ENCODE measurements around the gene LRRN4CL. TPM values are rescaled to one million over a fixed set of nuclear protein-coding genes. Genes with fewer than 3 reads are reported as not detected.

Gene LRRN4CL
- total and polyA plus RNA-seq, 9 of the 15 experiments (the other 6 are each of a cell fraction or from before 2014, with no cell fraction given): 0.03 to 0.11 (median 0.05) TPM; not detected in 4

- TF ChIP-seq ZBTB33 (CRISPR knock-in tag; IDR thresholded peaks at IDR 0.05): no peak
- TF ChIP-seq THRA (IDR thresholded peaks at IDR 0.05): no peak
- TF ChIP-seq PRMT5 (CRISPR knock-in tag; IDR thresholded peaks at IDR 0.05): no peak
- TF ChIP-seq ZNF507 (tag; conservative IDR thresholded peaks at IDR 0.05): no peak
- 0 out of 2 replicates have a peak, but pooled peaks have one; percentile 13 for TF ChIP-seq JUND (IDR thresholded peaks at IDR 0.05; ENCODE audit: borderline replicate concordance, low read depth, low read length)
- TF ChIP-seq JUND (tag; IDR thresholded peaks at IDR 0.05; ENCODE audit: borderline replicate concordance, low read depth, low read length): peak; percentile 47; the same call in 1 of the 3 replicates
- no peak for TF ChIP-seq PKNOX1 (IDR thresholded peaks at IDR 0.05)
- TF ChIP-seq TEAD1 (CRISPR knock-in tag; IDR thresholded peaks at IDR 0.05): no peak
- TF ChIP-seq TARDBP (IDR thresholded peaks at IDR 0.05): no peak
- TF ChIP-seq E2F8 (IDR thresholded peaks at IDR 0.05; ENCODE audit: low read depth, partially characterized antibody): no peak
- TF ChIP-seq NR4A1 (CRISPR knock-in tag; IDR thresholded peaks at IDR 0.05): no peak
- no peak for TF ChIP-seq NR4A1 (tag; IDR thresholded peaks at IDR 0.05)
- TF ChIP-seq ZNF76 (CRISPR knock-in tag; IDR thresholded peaks at IDR 0.05; ENCODE audit: borderline replicate concordance): no peak
- TF ChIP-seq SLC30A9 (CRISPR knock-in tag; IDR thresholded peaks at IDR 0.05): no peak
- no peak for TF ChIP-seq RBM15 (IDR thresholded peaks at IDR 0.05; ENCODE audit: insufficient read depth, low read length)
- no peak for TF ChIP-seq TCF15 (CRISPR knock-in tag; IDR thresholded peaks at IDR 0.05)
- TF ChIP-seq ZNF239 (CRISPR knock-in tag; IDR thresholded peaks at IDR 0.05): no peak
- no peak for TF ChIP-seq HMGN3 (IDR thresholded peaks at IDR 0.05; ENCODE audit: borderline replicate concordance, extremely low read depth, insufficient read length, low read depth, low read length)
- TF ChIP-seq ZNF445 (CRISPR knock-in tag; IDR thresholded peaks at IDR 0.05; ENCODE audit: low read depth): no peak
These were observed 5.3 kb upstream of the LRRN4CL start (continued) for GRCh38 chr11:62694455-62695167.

Measured in K562 (cell line).